Measurements from ENCODE around the gene ZNF345. TPM values are rescaled to one million over a fixed set of nuclear protein-coding genes. Genes with fewer than 3 reads are reported as not detected.

ZNF345 gene
- 10 to 100 TPM in 1 of 2 donors, 1 to 10 TPM in 1; 5.0 to 14.9 TPM for total RNA-seq

- no peak within 1 kb of the TSS for H3K27ac Mint-ChIP-seq
- H3K4me3 Mint-ChIP-seq, result no peak within 1 kb of the TSS
- H3K9me3 Mint-ChIP-seq, result peaks cover 17% of the 10 kb centered on the region
- peak; percentile 81 for ATAC-seq (replicated peaks)
- peaks cover 15% of the 10 kb centered on the region for H3K36me3 Mint-ChIP-seq (ENCODE audit: low read depth)
- no peaks in the 10 kb centered on the region for H3K27me3 Mint-ChIP-seq
- H3K4me1 Mint-ChIP-seq, result peaks cover 15% of the 10 kb centered on the region
Observed at GRCh38 chr19:36850559-36851442, at the start of gene ZNF345. ZNF345 (plus strand) TSS chr19:36850876; CDS start chr19:36876831, 25,955 bp downstream.

- no peaks in the 10 kb centered on the region for H3K4me1 Mint-ChIP-seq
- peaks cover 7% of the 10 kb centered on the region for H3K9me3 Mint-ChIP-seq
- H3K4me3 Mint-ChIP-seq, result no peak overlapping the region
- peaks cover 70% of the 10 kb centered on the region for H3K36me3 Mint-ChIP-seq (ENCODE audit: low read depth)
- no peak for ATAC-seq (replicated peaks)
- no peak overlapping the region for H3K27ac Mint-ChIP-seq
- H3K27me3 Mint-ChIP-seq, result no peaks in the 10 kb centered on the region
Observed at GRCh38 chr19:36805364-36805763, 45.3 kb upstream of the ZNF345 start.

GRCh38 chr19:36807029-36807428 lies 43.6 kb upstream of the ZNF345 start:
- H3K9me3 Mint-ChIP-seq, result peaks cover 18% of the 10 kb centered on the region
- H3K4me3 Mint-ChIP-seq, result no peak overlapping the region
- H3K4me1 Mint-ChIP-seq, result no peaks in the 10 kb centered on the region
- no peak overlapping the region for H3K27ac Mint-ChIP-seq
- H3K36me3 Mint-ChIP-seq (ENCODE audit: low read depth), result peaks cover 53% of the 10 kb centered on the region
- no peaks in the 10 kb centered on the region for H3K27me3 Mint-ChIP-seq
- ATAC-seq (replicated peaks), result no peak

- Mint-ChIP-seq H3K27ac (no peak overlapping the region), H3K27me3 (no peaks in the 10 kb centered on the region), H3K4me3 (no peak overlapping the region), H3K9me3 (peaks cover 23% of the 10 kb centered on the region), H3K36me3 (ENCODE audit: low read depth) (peaks cover 97% of the 10 kb centered on the region), H3K4me1 (no peaks in the 10 kb centered on the region)
- ATAC-seq (replicated peaks), result no peak
Observed at GRCh38 chr19:36819130-36819630, 31.5 kb upstream of the ZNF345 start.

- Mint-ChIP-seq H3K36me3 (ENCODE audit: low read depth) (peaks cover 95% of the 10 kb centered on the region), H3K27me3 (no peaks in the 10 kb centered on the region), H3K9me3 (peaks cover 35% of the 10 kb centered on the region)
Observed at GRCh38 chr19:36821758-36822157, 28.9 kb upstream of the ZNF345 start.

GRCh38 chr19:36833430-36833829 lies 17.2 kb upstream of the ZNF345 start:
- H3K27me3 Mint-ChIP-seq, result no peaks in the 10 kb centered on the region
- no peak overlapping the region for H3K27ac Mint-ChIP-seq
- H3K36me3 Mint-ChIP-seq (ENCODE audit: low read depth), result peaks cover 71% of the 10 kb centered on the region
- H3K9me3 Mint-ChIP-seq, result peaks cover 31% of the 10 kb centered on the region
- H3K4me1 Mint-ChIP-seq, result no peaks in the 10 kb centered on the region
- ATAC-seq (replicated peaks), result no peak
- no peak overlapping the region for H3K4me3 Mint-ChIP-seq

More at GRCh38 chr19:36821758-36822157, 28.9 kb upstream of the ZNF345 start:
- Mint-ChIP-seq H3K4me3 (no peak overlapping the region), H3K27ac (no peak overlapping the region), H3K4me1 (no peaks in the 10 kb centered on the region)
- no peak for ATAC-seq (replicated peaks)

GRCh38 chr19:36837176-36837905 lies 13.3 kb upstream of the ZNF345 start:
- ATAC-seq (replicated peaks), result peak; percentile 21
- Mint-ChIP-seq H3K27me3 (no peaks in the 10 kb centered on the region), H3K4me1 (peaks cover 7% of the 10 kb centered on the region), H3K9me3 (peaks cover 20% of the 10 kb centered on the region), H3K4me3 (no peak overlapping the region), H3K27ac (no peak overlapping the region), H3K36me3 (ENCODE audit: low read depth) (peaks cover 53% of the 10 kb centered on the region)

- no peak within 1 kb of the TSS for H3K4me3 Mint-ChIP-seq
- H3K27me3 Mint-ChIP-seq, result no peaks in the 10 kb centered on the region
- H3K27ac Mint-ChIP-seq, result no peak within 1 kb of the TSS
- H3K36me3 Mint-ChIP-seq (ENCODE audit: low read depth), result peaks cover 51% of the 10 kb centered on the region
- H3K4me1 Mint-ChIP-seq, result peaks cover 7% of the 10 kb centered on the region
- peaks cover 16% of the 10 kb centered on the region for H3K9me3 Mint-ChIP-seq
- peak; percentile 96 for ATAC-seq (replicated peaks)
Observed at GRCh38 chr19:36837906-36838783, 12.5 kb upstream of the ZNF345 start, which contains the start of gene ZNF790. ZNF790 (minus strand) TSS chr19:36838387; CDS start chr19:36825619, 12,768 bp downstream.

GRCh38 chr19:36838784-36839324 lies 11.8 kb upstream of the ZNF345 start:
- Mint-ChIP-seq H3K27me3 (no peaks in the 10 kb centered on the region), H3K36me3 (ENCODE audit: low read depth) (peaks cover 50% of the 10 kb centered on the region), H3K4me3 (no peak overlapping the region), H3K4me1 (peaks cover 7% of the 10 kb centered on the region), H3K27ac (no peak overlapping the region), H3K9me3 (peaks cover 16% of the 10 kb centered on the region)
- ATAC-seq (replicated peaks), result no peak

GRCh38 chr19:36847968-36848367 lies 2.7 kb upstream of the ZNF345 start:
- Mint-ChIP-seq H3K36me3 (ENCODE audit: low read depth) (peaks cover 39% of the 10 kb centered on the region), H3K9me3 (peaks cover 4% of the 10 kb centered on the region), H3K27ac (no peak overlapping the region), H3K4me3 (no peak overlapping the region), H3K4me1 (peaks cover 12% of the 10 kb centered on the region), H3K27me3 (no peaks in the 10 kb centered on the region)
- ATAC-seq (replicated peaks), result no peak

- Mint-ChIP-seq H3K27ac (no peak overlapping the region), H3K27me3 (no peaks in the 10 kb centered on the region), H3K4me1 (peaks cover 12% of the 10 kb centered on the region), H3K9me3 (peaks cover 13% of the 10 kb centered on the region), H3K36me3 (ENCODE audit: low read depth) (peaks cover 23% of the 10 kb centered on the region), H3K4me3 (no peak overlapping the region)
- peak; percentile 90 for ATAC-seq (replicated peaks)
Observed at GRCh38 chr19:36849701-36850558, 746 bp upstream of the ZNF345 start.

GRCh38 chr19:36851898-36852297 lies 1.2 kb downstream of the ZNF345 start:
- ATAC-seq (replicated peaks), result no peak
- peaks cover 5% of the 10 kb centered on the region for H3K36me3 Mint-ChIP-seq (ENCODE audit: low read depth)
- no peak overlapping the region for H3K27ac Mint-ChIP-seq
- peaks cover 21% of the 10 kb centered on the region for H3K9me3 Mint-ChIP-seq
- peaks cover 17% of the 10 kb centered on the region for H3K4me1 Mint-ChIP-seq
- H3K4me3 Mint-ChIP-seq, result no peak overlapping the region
- H3K27me3 Mint-ChIP-seq, result no peaks in the 10 kb centered on the region
